Heart left ventricle (tissue), 13 donors: ENCODE measurements around the gene GLE1.
"Not testable (repeated sequence)": the region's sequence is repeated elsewhere in the genome, so short reads cannot be mapped to it uniquely, and the experiment has no call there.

ENCODE experiments used
- POLR2A ChIP-seq, 2 donors: fragments of 450-650 bp; IDR thresholded peaks; one replicate each; pipeline ENCODE4 v1.6.1; 2017; ENCODE audit warnings: antibody characterized with exemption in 2 of 2, mild to moderate bottlenecking in 2 of 2, moderate library complexity in 2 of 2
- TF ChIP-seq, protein P1 (sequence below), 12 donors: fragments of 200-600 bp; sonication (generic) in 4 of 12; IDR thresholded peaks; one replicate each; pipeline versions ENCODE4 v1.5.0 to v1.8.0; 2018 to 2022; ENCODE audit warnings: antibody characterized with exemption in 12 of 12, mild to moderate bottlenecking in 5 of 12
- donor health status: ischemic (EF 13 %, LVEDD 7.1; RV severe dilation, severe dysfunction).
- donor health status: DM: no; HTN: yes; CAD: no.
- donor health status: DM: no; HTN: no; CAD: no.
- donor health status: ischemic (EF 25% LVEDD 6.9; RV normal size, moderate dysfunction).
- donor health status: ischemic (EF 25% LVEDD 5.7; RV mildly dilated, moderate dysfunction).
- donor health status: ischemic (EF 35%, LVEDD 5.7; RV mildly dilated, moderate dysfunction).
- donor health status: nonischemic (EF 11% LVEDD 7.7; RV severe dilation, severe dysfunction).
- donor health status: DM: yes; HTN: yes; CAD: no.
- donor health status: PGD.
- donor health status: ischemic (EF 29% LVEDD 5.4; RV normal size, mild dysfunction).
- donor health status: nonischemic (EF 23%, LVEDD 6.1; RV moderate dilation, normal function).

DNA sequence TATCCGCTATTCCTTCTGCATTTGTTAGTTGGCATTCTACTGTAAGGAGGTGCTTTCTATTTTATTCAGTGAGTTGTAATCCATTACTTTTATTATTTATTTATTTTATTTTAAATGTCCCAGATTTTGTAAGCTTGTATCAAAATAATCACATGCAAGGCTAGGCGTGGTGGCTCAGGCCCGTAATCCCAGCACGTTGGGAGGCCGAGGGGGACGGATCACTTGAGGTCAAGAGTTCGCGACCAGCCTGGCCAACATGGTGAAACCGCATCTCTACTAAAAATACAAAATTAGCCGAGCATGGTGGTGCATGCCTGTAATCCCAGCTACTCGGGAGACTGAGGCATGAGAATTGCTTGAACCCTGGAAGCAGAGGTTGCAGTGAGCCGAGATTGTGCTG, 1.4 kb downstream of the GLE1 start:
- TF ChIP-seq, protein P1, sequence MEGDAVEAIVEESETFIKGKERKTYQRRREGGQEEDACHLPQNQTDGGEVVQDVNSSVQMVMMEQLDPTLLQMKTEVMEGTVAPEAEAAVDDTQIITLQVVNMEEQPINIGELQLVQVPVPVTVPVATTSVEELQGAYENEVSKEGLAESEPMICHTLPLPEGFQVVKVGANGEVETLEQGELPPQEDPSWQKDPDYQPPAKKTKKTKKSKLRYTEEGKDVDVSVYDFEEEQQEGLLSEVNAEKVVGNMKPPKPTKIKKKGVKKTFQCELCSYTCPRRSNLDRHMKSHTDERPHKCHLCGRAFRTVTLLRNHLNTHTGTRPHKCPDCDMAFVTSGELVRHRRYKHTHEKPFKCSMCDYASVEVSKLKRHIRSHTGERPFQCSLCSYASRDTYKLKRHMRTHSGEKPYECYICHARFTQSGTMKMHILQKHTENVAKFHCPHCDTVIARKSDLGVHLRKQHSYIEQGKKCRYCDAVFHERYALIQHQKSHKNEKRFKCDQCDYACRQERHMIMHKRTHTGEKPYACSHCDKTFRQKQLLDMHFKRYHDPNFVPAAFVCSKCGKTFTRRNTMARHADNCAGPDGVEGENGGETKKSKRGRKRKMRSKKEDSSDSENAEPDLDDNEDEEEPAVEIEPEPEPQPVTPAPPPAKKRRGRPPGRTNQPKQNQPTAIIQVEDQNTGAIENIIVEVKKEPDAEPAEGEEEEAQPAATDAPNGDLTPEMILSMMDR (IDR thresholded peaks at IDR 0.05): not testable (repeated sequence)
- not testable (repeated sequence) for TF ChIP-seq POLR2A (IDR thresholded peaks at IDR 0.05)
